ENCODE data around the gene DLGAP1. TPM values are rescaled to one million over a fixed set of nuclear protein-coding genes. Genes with fewer than 3 reads are reported as not detected.

The DLGAP1 gene
- total and polyA plus RNA-seq, 2 of the 8 experiments (the other 6 are each of a cell fraction or from before 2014, with no cell fraction given) = 11.8 to 16.9 TPM

DNA sequence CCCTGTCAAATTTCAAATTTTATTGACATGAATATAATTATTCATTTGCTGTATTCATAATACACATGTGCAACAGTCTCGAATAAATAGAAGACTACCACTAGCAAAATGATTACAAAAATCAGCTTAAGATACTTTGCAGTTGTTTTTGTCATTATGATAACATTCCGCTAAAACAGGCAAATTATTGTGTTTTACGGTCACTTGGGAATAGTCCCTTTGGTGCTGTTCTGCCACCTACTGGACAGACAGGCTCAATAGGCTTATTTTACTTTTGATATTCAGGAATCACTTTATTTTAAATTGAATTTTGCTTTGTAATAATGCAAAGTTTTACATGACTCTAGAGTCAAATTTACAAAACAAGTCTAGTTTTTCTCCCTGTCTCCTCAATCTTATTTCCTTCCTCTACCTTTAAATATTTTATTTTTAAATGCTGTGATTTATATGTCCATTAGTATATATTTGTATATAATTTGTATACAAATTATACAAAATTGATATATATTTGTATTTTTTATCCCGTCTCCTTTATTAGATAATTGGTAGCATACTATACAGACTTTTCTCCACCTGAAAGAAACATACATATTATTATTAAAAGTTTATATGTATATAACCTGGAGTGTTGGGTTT is 456.3 kb downstream of the DLGAP1 start:
- H2BK15ac ChIP-seq (ENCODE audit: low read length) = no peak overlapping the region
- H3K27ac ChIP-seq (ENCODE audit: low read depth, low read length) = no peak overlapping the region
- 47% methylated on average over 4 of the region's 4 CpGs; no CpG with 5 or more reads in 1 of the 2 experiments for WGBS, 2 experiments (ENCODE audit: extremely low coverage in 1 of 2, insufficient coverage in 1 of 2, insufficient read length in 1 of 2, insufficient replicate concordance in 2 of 2, low coverage in 1 of 2, low lambda C conversion rate in 2 of 2, missing lambda C conversion rate in 1 of 2)
- DNase-seq (ENCODE audit: low read depth in 1 of 2, low spot score in 2 of 2) (no peak), FAIRE-seq (peak; percentile 7)
- H3K79me1 ChIP-seq (ENCODE audit: low read depth, low read length) = no peaks in the 10 kb centered on the region
- ChIA-PET CTCF (ENCODE audit: partially characterized antibody) (interaction anchor here (0.8 to 1.3 kb wide), 13 partner anchors 12 to 717 kb away, joined by 3 to 12 read pairs (median 4); no protein-coding TSS in a partner anchor), POLR2A (ENCODE audit: partially characterized antibody) (no interaction called here)
- H3K4me2 ChIP-seq (ENCODE audit: insufficient read depth in 1 of 2, low read depth in 2 of 2, low read length in 2 of 2) = no peak overlapping the region
- H2BK12ac ChIP-seq (ENCODE audit: low read depth, low read length) = no peak overlapping the region
- no peak overlapping the region for H2AK5ac ChIP-seq (ENCODE audit: low read depth, low read length)
- no peak overlapping the region for H3K18ac ChIP-seq (ENCODE audit: extremely low read depth, low read length)
- H2BK5ac ChIP-seq (ENCODE audit: low read depth, low read length) = no peak overlapping the region
- no peak overlapping the region for H3K4ac ChIP-seq (replicated peaks; ENCODE audit: insufficient read length, low read depth, low read length)
- no peak overlapping the region for H4K8ac ChIP-seq (ENCODE audit: extremely low read depth, insufficient read depth, low read length)
- H3K23me2 ChIP-seq (ENCODE audit: low read depth, low read length) = no peaks in the 10 kb centered on the region
- no peaks in the 10 kb centered on the region for H3K79me2 ChIP-seq (ENCODE audit: control insufficient read depth in 1 of 2, insufficient read depth in 2 of 2, low read length in 2 of 2)
- H4K5ac ChIP-seq (ENCODE audit: insufficient read length, low read depth, low read length) = no peak overlapping the region
- H3K14ac ChIP-seq (ENCODE audit: insufficient read length) = no peak overlapping the region
- H3K9me3 ChIP-seq (ENCODE audit: insufficient read depth in 2 of 2, low read depth in 1 of 2, low read length in 1 of 2) = 0 out of 4 replicates have a peak, but pooled peaks cover 0 to 2% of the 10 kb centered on the region in 2 experiments
- H3K23ac ChIP-seq (ENCODE audit: insufficient read length) = no peak overlapping the region
- H3K4me1 ChIP-seq (replicated peaks in 1 of 4; ENCODE audit: control insufficient read depth in 3 of 4, insufficient read depth in 4 of 4, low read length in 3 of 4) = peaks cover 0 to 4% (median 1%) of the 10 kb centered on the region in 4 experiments; a peak in 3 of 7 replicates
- no peak overlapping the region for H2AFZ ChIP-seq (ENCODE audit: low read length)
- H3K9ac ChIP-seq (replicated peaks in 1 of 4; ENCODE audit: extremely low read depth in 1 of 4, low read depth in 3 of 4, low read length in 3 of 4) = no peak overlapping the region
- no peak overlapping the region for H4K91ac ChIP-seq (replicated peaks; ENCODE audit: insufficient read length, low read length)
- H2BK20ac ChIP-seq (ENCODE audit: low read length) = no peak overlapping the region
- H3K27me3 ChIP-seq (replicated peaks in 1 of 4; ENCODE audit: control insufficient read depth in 3 of 4, extremely low read depth in 1 of 4, insufficient read depth in 3 of 4, low read length in 3 of 4) = no peaks in the 10 kb centered on the region
- H3K36me3 ChIP-seq (ENCODE audit: control insufficient read depth in 2 of 4, insufficient read depth in 4 of 4, low read length in 3 of 4) = no peaks in the 10 kb centered on the region; a peak in 2 of 8 replicates
- no peak overlapping the region for H3K4me3 ChIP-seq (ENCODE audit: extremely low read depth in 1 of 4, insufficient read depth in 2 of 4, low read depth in 3 of 4, low read length in 4 of 4)
- no peak overlapping the region for H2BK120ac ChIP-seq (replicated peaks; ENCODE audit: low read depth, low read length)
- H4K20me1 ChIP-seq (replicated peaks in 1 of 2; ENCODE audit: control insufficient read depth in 1 of 2, insufficient read depth in 2 of 2, low read length in 2 of 2) = no peaks in the 10 kb centered on the region
- H3K56ac ChIP-seq (replicated peaks; ENCODE audit: insufficient read length, low read depth, low read length) = no peak overlapping the region
- TF ChIP-seq CEBPB (IDR thresholded peaks at IDR 0.05; ENCODE audit: low read depth, low read length) (no peak), KDM4A (IDR thresholded peaks at IDR 0.05; ENCODE audit: low read depth, low read length, severe bottlenecking) (no peak), TCF12 (IDR thresholded peaks at IDR 0.05; ENCODE audit: low read depth, low read length) (no peak), SP2 (IDR thresholded peaks at IDR 0.05; ENCODE audit: low read length) (no peak)
- TF ChIP-seq, protein P1, sequence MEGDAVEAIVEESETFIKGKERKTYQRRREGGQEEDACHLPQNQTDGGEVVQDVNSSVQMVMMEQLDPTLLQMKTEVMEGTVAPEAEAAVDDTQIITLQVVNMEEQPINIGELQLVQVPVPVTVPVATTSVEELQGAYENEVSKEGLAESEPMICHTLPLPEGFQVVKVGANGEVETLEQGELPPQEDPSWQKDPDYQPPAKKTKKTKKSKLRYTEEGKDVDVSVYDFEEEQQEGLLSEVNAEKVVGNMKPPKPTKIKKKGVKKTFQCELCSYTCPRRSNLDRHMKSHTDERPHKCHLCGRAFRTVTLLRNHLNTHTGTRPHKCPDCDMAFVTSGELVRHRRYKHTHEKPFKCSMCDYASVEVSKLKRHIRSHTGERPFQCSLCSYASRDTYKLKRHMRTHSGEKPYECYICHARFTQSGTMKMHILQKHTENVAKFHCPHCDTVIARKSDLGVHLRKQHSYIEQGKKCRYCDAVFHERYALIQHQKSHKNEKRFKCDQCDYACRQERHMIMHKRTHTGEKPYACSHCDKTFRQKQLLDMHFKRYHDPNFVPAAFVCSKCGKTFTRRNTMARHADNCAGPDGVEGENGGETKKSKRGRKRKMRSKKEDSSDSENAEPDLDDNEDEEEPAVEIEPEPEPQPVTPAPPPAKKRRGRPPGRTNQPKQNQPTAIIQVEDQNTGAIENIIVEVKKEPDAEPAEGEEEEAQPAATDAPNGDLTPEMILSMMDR (IDR thresholded peaks at IDR 0.05; ENCODE audit: control extremely low read depth in 1 of 3, insufficient read depth in 1 of 3, low read depth in 1 of 3, low read length in 3 of 3) = peak in 2 of 3 experiments; percentile 56 to 69; a peak in 3 of 4 replicates
